ENCODE results near the gene ENO2.
"Not testable (repeated sequence)": the region's sequence is repeated elsewhere in the genome, so short reads cannot be mapped to it uniquely, and the experiment has no call there.

Gene ENO2

GRCh38 chr12:6914246-6914946, at the start of gene ENO2:
ENO2 (plus strand) TSS chr12:6914580; CDS start chr12:6915833, 1,253 bp downstream.
- DNase-seq, result peak; percentile 73

GRCh38 chr12:6865307-6865706, 49.1 kb upstream of the ENO2 start:
- not testable (repeated sequence) for DNase-seq

- no peak for DNase-seq
Observed at GRCh38 chr12:6866163-6866919, 48.0 kb upstream of the ENO2 start.

- DNase-seq, result no peak
Observed at GRCh38 chr12:6866920-6867412, 47.4 kb upstream of the ENO2 start.

GRCh38 chr12:6867413-6868210, 46.8 kb upstream of the ENO2 start, which contains the start of gene TPI1:
TPI1 (plus strand) TSS chr12:6867531; CDS start chr12:6867567, 36 bp downstream.
- peak; percentile 86 for DNase-seq

GRCh38 chr12:6868211-6869048, 46.0 kb upstream of the ENO2 start:
- peak; percentile 26 for DNase-seq

GRCh38 chr12:6869049-6870021, 45.0 kb upstream of the ENO2 start:
- DNase-seq, result peak; percentile 87

- DNase-seq, result not testable (repeated sequence)
Observed at GRCh38 chr12:6870304-6870703, 44.1 kb upstream of the ENO2 start.

GRCh38 chr12:6871052-6871957, 43.1 kb upstream of the ENO2 start:
- DNase-seq, result peak; percentile 53

GRCh38 chr12:6872073-6873048, 42.0 kb upstream of the ENO2 start:
- DNase-seq, result peak; percentile 88

GRCh38 chr12:6873094-6874014, 41.0 kb upstream of the ENO2 start, which contains the start of gene SPSB2:
SPSB2 (minus strand) TSS chr12:6873303; CDS start chr12:6872901, 402 bp downstream.
- peak; percentile 99 for DNase-seq

- not testable (repeated sequence) for DNase-seq
Observed at GRCh38 chr12:6874015-6874368, 40.4 kb upstream of the ENO2 start.

GRCh38 chr12:6879824-6880223, 34.6 kb upstream of the ENO2 start:
- not testable (repeated sequence) for DNase-seq

GRCh38 chr12:6883252-6883651, 31.1 kb upstream of the ENO2 start:
- no peak for DNase-seq

GRCh38 chr12:6883683-6884082, 30.7 kb upstream of the ENO2 start:
- no peak for DNase-seq

GRCh38 chr12:6884539-6884938, 29.8 kb upstream of the ENO2 start:
- DNase-seq, result no peak
